D721Med (cell line): ENCODE results near the gene UQCRHL.
"Not testable (repeated sequence)": the region's sequence is repeated elsewhere in the genome, so short reads cannot be mapped to it uniquely, and the experiment has no call there.

Source experiments
- DNase-seq: peaks from one replicate; pipeline ENCODE4 v3.0.0; 2011; ENCODE audit warnings: low spot score; ENCODE audit not compliant: insufficient read length
- FAIRE-seq: peaks from 2 replicates; lab custom pipeline; 2011; peaks lifted over from hg19 to GRCh38; lab: Jason Lieb, UNC
- CTCF ChIP-seq: IDR thresholded peaks from 2 replicates; pipeline ENCODE4 v1.5.1; 2012; ENCODE audit warnings: mild to moderate bottlenecking, control low read depth; ENCODE audit not compliant: insufficient read depth; ENCODE audit errors: missing control alignments

The UQCRHL gene

GRCh38 chr1:15833842-15834405 lies 26.5 kb upstream of the UQCRHL start:
- no peak for TF ChIP-seq CTCF
- no peak for FAIRE-seq

GRCh38 chr1:15833069-15833679 lies 25.7 kb upstream of the UQCRHL start:
- no peak for TF ChIP-seq CTCF
- FAIRE-seq (no peak), DNase-seq (no peak)

More at GRCh38 chr1:15833842-15834405, 26.5 kb upstream of the UQCRHL start:
- DNase-seq, result no peak

- DNase-seq (no peak), FAIRE-seq (no peak)
- TF ChIP-seq CTCF, result no peak
These were observed 22.8 kb upstream of the UQCRHL start for GRCh38 chr1:15830258-15830657.

GRCh38 chr1:15828931-15829330 lies 21.5 kb upstream of the UQCRHL start:
- not testable (repeated sequence) for FAIRE-seq, DNase-seq

- FAIRE-seq, DNase-seq: not testable (repeated sequence)
These were observed 20.1 kb upstream of the UQCRHL start for GRCh38 chr1:15827567-15827966.

GRCh38 chr1:15826810-15827507 lies 19.5 kb upstream of the UQCRHL start:
- FAIRE-seq, result no peak
- TF ChIP-seq CTCF, result no peak
- no peak for DNase-seq

GRCh38 chr1:15825800-15826199 lies 18.4 kb upstream of the UQCRHL start:
- TF ChIP-seq CTCF, result no peak
- DNase-seq (no peak), FAIRE-seq (no peak)

GRCh38 chr1:15820478-15820877 lies 13.0 kb upstream of the UQCRHL start:
- DNase-seq (no peak), FAIRE-seq (no peak)
- no peak for TF ChIP-seq CTCF
